RCC 7860 (cell line): ENCODE results near the gene CYGB.
A peak's percentile ranks its signal among the peaks of the same experiment; 100 is the strongest.

Experiments used
- DNase-seq: peaks from one replicate; pipeline ENCODE4 v3.0.0-alpha.2; 2015; ENCODE audit warnings: low spot score
- FAIRE-seq: peaks from 2 replicates; lab custom pipeline; 2012; peaks lifted over from hg19 to GRCh38; lab: Jason Lieb, UNC

CYGB gene

GRCh38 chr17:76537578-76538280 lies at the start of gene CYGB:
Gene CYGB (minus strand): TSS chr17:76537709. CDS start chr17:76537542, 167 bp downstream.
- FAIRE-seq (no peak), DNase-seq (no peak)

GRCh38 chr17:76586741-76587487 lies 49.4 kb upstream of the CYGB start:
- FAIRE-seq (no peak), DNase-seq (no peak)

- FAIRE-seq (no peak), DNase-seq (peak; percentile 41)
Measured at GRCh38 chr17:76585649-76586593, 48.4 kb upstream of the CYGB start, which contains the start of gene ST6GALNAC2. Gene ST6GALNAC2 (minus strand): TSS chr17:76585860. CDS start chr17:76585808, 52 bp downstream.

- DNase-seq (no peak), FAIRE-seq (no peak)
Measured at GRCh38 chr17:76585033-76585648, 47.6 kb upstream of the CYGB start.

- FAIRE-seq = no peak
- DNase-seq = no peak
Measured at GRCh38 chr17:76584427-76585032, 47.0 kb upstream of the CYGB start.

- DNase-seq (no peak), FAIRE-seq (no peak)
Measured at GRCh38 chr17:76582660-76583059, 45.2 kb upstream of the CYGB start.

GRCh38 chr17:76581515-76581914 lies 44.0 kb upstream of the CYGB start:
- no peak for DNase-seq
- FAIRE-seq = no peak

GRCh38 chr17:76579281-76579680 lies 41.8 kb upstream of the CYGB start:
- DNase-seq (no peak), FAIRE-seq (no peak)

GRCh38 chr17:76578376-76578775 lies 40.9 kb upstream of the CYGB start:
- DNase-seq = no peak
- no peak for FAIRE-seq

- no peak for FAIRE-seq
- no peak for DNase-seq
Measured at GRCh38 chr17:76577876-76578275, 40.4 kb upstream of the CYGB start.

GRCh38 chr17:76576189-76576588 lies 38.7 kb upstream of the CYGB start:
- DNase-seq = no peak
- FAIRE-seq = no peak

GRCh38 chr17:76575570-76575969 lies 38.1 kb upstream of the CYGB start:
- DNase-seq = no peak
- FAIRE-seq = no peak

- FAIRE-seq = no peak
- DNase-seq = no peak
Measured at GRCh38 chr17:76574166-76574565, 36.7 kb upstream of the CYGB start.

GRCh38 chr17:76573096-76573495 lies 35.6 kb upstream of the CYGB start:
- DNase-seq = no peak
- FAIRE-seq = no peak

GRCh38 chr17:76572201-76572910 lies 34.8 kb upstream of the CYGB start:
- DNase-seq (no peak), FAIRE-seq (no peak)

- DNase-seq = peak; percentile 19
- FAIRE-seq = no peak
Measured at GRCh38 chr17:76570877-76571471, 33.5 kb upstream of the CYGB start.

- no peak for DNase-seq
- no peak for FAIRE-seq
Measured at GRCh38 chr17:76570457-76570856, 32.9 kb upstream of the CYGB start.

GRCh38 chr17:76569607-76570279 lies 32.2 kb upstream of the CYGB start:
- no peak for DNase-seq
- FAIRE-seq = no peak

- no peak for DNase-seq
- no peak for FAIRE-seq
Measured at GRCh38 chr17:76568811-76569221, 31.3 kb upstream of the CYGB start.
